Measurements from ENCODE around the gene SYCP3. TPM values are rescaled to one million over a fixed set of nuclear protein-coding genes. Genes with fewer than 3 reads are reported as not detected.

SYCP3 gene
- 1 to 10 TPM in 1 of 2 donors, under 1 TPM in 1; 0.46 to 1.2 TPM for total RNA-seq
- polyA plus RNA-seq = under 1 TPM; 0.05 to 0.89 TPM
- long read RNA-seq, donor 1 = 0 reads
- long read RNA-seq, donor 2 = 0 reads
- long read RNA-seq, donor 3, partial matches to known transcripts = 0 of 12 reads
- long read RNA-seq, donor 3, other reads (novel, unspliced or antisense) = 12 of 12 reads
- long read RNA-seq, donor 4 = 0 reads
- long read RNA-seq, donor 5 = 0 reads

- no peaks in the 10 kb centered on the region for H3K27me3 ChIP-seq (ENCODE audit: control insufficient read depth in 3 of 3, insufficient read depth in 3 of 3, low read length in 2 of 3)
- TF ChIP-seq CTCF (IDR thresholded peaks at IDR 0.05; ENCODE audit: control extremely low read depth, extremely low read depth) = no peak
- peaks cover 7 to 25% (median 11%) of the 10 kb centered on the region in 4 donors for H3K36me3 ChIP-seq (ENCODE audit: control insufficient read depth in 4 of 4, insufficient read depth in 4 of 4, low read length in 4 of 4)
- no peak within 1 kb of the TSS for H3K4me3 ChIP-seq
- no peaks in the 10 kb centered on the region for H3K4me1 ChIP-seq (ENCODE audit: control insufficient read depth in 5 of 5, insufficient read depth in 5 of 5, low read length in 5 of 5)
- WGBS, 2 donors = 98 to 99% methylated on average over 57 of the region's 57 CpGs
- DNase-seq (no peak), ATAC-seq (ENCODE audit: insufficient read depth, low FRiP score) (no peak)
- H3K9me3 ChIP-seq (ENCODE audit: control insufficient read depth in 4 of 4, insufficient read depth in 3 of 4, low read length in 3 of 4) = peaks cover 0 to 2% (median 0%) of the 10 kb centered on the region in 4 donors
- no peak within 1 kb of the TSS for H3K27ac ChIP-seq (ENCODE audit: low read depth in 1 of 2, low read length in 1 of 2)
- no peak within 1 kb of the TSS for H3K9ac ChIP-seq (ENCODE audit: insufficient read depth in 1 of 2, low read length in 2 of 2)
Measured at GRCh38 chr12:101738920-101739665, at the start of gene SYCP3. Gene SYCP3, minus strand, starts transcription at chr12:101739462. Its CDS starts 1,527 bp downstream, at chr12:101737935.

GRCh38 chr12:101785671-101786070 lies 46.4 kb upstream of the SYCP3 start:
- no peaks in the 10 kb centered on the region for H3K4me1 ChIP-seq (ENCODE audit: control insufficient read depth in 5 of 5, insufficient read depth in 5 of 5, low read length in 5 of 5)
- 94 to 97% methylated on average over 1 of the region's 1 CpG for WGBS, 2 donors
- H3K27ac ChIP-seq (ENCODE audit: low read depth in 1 of 2, low read length in 1 of 2) = no peak overlapping the region
- no peak overlapping the region for H3K9ac ChIP-seq (ENCODE audit: insufficient read depth in 1 of 2, low read length in 2 of 2)
- DNase-seq (no peak), ATAC-seq (ENCODE audit: insufficient read depth, low FRiP score) (no peak)
- H3K9me3 ChIP-seq (ENCODE audit: control insufficient read depth in 4 of 4, insufficient read depth in 3 of 4, low read length in 3 of 4) = no peaks in the 10 kb centered on the region
- no peaks in the 10 kb centered on the region for H3K27me3 ChIP-seq (ENCODE audit: control insufficient read depth in 3 of 3, insufficient read depth in 3 of 3, low read length in 2 of 3)
- H3K36me3 ChIP-seq (ENCODE audit: control insufficient read depth in 4 of 4, insufficient read depth in 4 of 4, low read length in 4 of 4) = peaks cover 0 to 18% (median 1%) of the 10 kb centered on the region in 4 donors
- TF ChIP-seq CTCF (IDR thresholded peaks at IDR 0.05; ENCODE audit: control extremely low read depth, extremely low read depth) = no peak
- no peak overlapping the region for H3K4me3 ChIP-seq

- Histone ChIP-seq H3K4me3 (no peak overlapping the region), H3K9ac (ENCODE audit: insufficient read depth in 1 of 2, low read length in 2 of 2) (no peak overlapping the region), H3K27me3 (ENCODE audit: control insufficient read depth in 3 of 3, insufficient read depth in 3 of 3, low read length in 2 of 3) (no peaks in the 10 kb centered on the region), H3K36me3 (ENCODE audit: control insufficient read depth in 4 of 4, insufficient read depth in 4 of 4, low read length in 4 of 4) (peaks cover 0 to 16% (median 2%) of the 10 kb centered on the region in 4 donors), H3K27ac (ENCODE audit: low read depth in 1 of 2, low read length in 1 of 2) (no peak overlapping the region), H3K9me3 (ENCODE audit: control insufficient read depth in 4 of 4, insufficient read depth in 3 of 4, low read length in 3 of 4) (no peaks in the 10 kb centered on the region), H3K4me1 (ENCODE audit: control insufficient read depth in 5 of 5, insufficient read depth in 5 of 5, low read length in 5 of 5) (no peaks in the 10 kb centered on the region)
- WGBS, 2 donors = 90 to 96% methylated on average over 1 of the region's 1 CpG
- no peak for TF ChIP-seq CTCF (IDR thresholded peaks at IDR 0.05; ENCODE audit: control extremely low read depth, extremely low read depth)
- ATAC-seq (ENCODE audit: insufficient read depth, low FRiP score) = no peak
- DNase-seq = no peak
Measured at GRCh38 chr12:101784376-101784775, 45.1 kb upstream of the SYCP3 start.
